ENCODE results near the gene CCAR1.
"Not testable (repeated sequence)": the region's sequence is repeated elsewhere in the genome, so short reads cannot be mapped to it uniquely, and the experiment has no call there.

Gene CCAR1

DNA sequence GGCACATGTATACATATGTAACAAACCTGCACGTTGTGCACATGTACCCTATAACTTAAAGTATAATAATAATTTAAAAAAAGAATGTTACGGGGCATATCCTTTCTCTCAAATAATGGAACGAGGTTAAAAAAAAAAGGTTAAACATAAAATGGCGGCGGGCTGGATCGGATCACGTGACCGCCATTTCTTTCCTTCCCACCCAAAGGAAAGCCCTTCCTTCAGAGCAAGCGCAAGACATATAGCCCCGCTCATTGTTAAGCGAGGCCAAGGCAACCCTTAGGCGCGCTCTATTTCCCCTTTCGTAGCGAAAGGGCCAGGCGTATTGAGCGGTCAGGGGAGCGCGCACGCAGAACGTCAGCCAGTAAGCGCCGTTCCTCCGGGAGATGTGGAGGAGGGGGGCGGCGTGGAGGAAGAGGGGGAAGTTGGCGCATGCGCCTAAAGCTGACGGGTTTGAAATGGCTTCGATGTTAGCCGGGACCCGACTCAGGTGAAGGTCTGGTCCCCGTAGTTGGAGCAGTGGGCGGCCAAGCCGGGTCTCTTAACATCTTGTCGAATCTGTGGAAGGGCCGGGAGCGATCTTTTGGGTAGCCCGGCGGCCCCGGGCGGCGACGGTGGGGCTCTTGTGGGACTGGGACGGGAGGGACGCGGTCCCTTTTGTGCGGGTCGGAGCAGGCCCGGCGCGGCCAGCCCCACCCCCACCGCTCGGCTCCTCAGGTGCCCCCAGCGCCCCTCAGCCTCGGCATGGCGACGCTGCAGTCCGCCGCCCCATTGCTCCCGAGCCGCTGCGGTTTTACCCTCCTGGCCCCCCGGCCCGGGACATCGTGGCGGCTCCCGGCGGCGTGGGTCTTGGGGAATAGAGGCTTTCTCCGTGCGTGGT is at the start of gene CCAR1:
Gene CCAR1 (plus strand): TSS at position 447 of the 880 bp plus-strand sequence. CDS start 1,266 bp downstream, outside the sequence.
- Histone ChIP-seq H3K4me3 (ENCODE audit: low read length) (peak within 1 kb of the TSS; percentile 95), H3K27ac (ENCODE audit: low read depth, low read length) (peak within 1 kb of the TSS; percentile 98), H3K27me3 (ENCODE audit: control insufficient read depth, insufficient read depth, low read length) (no peaks in the 10 kb centered on the region), H3K36me3 (ENCODE audit: control insufficient read depth, insufficient read depth, low read length) (peaks cover 5% of the 10 kb centered on the region), H3K4me1 (ENCODE audit: control insufficient read depth, insufficient read depth, low read length) (peaks cover 8% of the 10 kb centered on the region), H3K9ac (ENCODE audit: low read length) (peak within 1 kb of the TSS; percentile 88)

- Histone ChIP-seq H3K27me3 (ENCODE audit: control insufficient read depth, insufficient read depth, low read length) (no peaks in the 10 kb centered on the region), H3K27ac (ENCODE audit: low read depth, low read length) (no peak overlapping the region), H3K36me3 (ENCODE audit: control insufficient read depth, insufficient read depth, low read length) (no peaks in the 10 kb centered on the region), H3K4me3 (ENCODE audit: low read length) (no peak overlapping the region), H3K4me1 (ENCODE audit: control insufficient read depth, insufficient read depth, low read length) (no peaks in the 10 kb centered on the region), H3K9ac (ENCODE audit: low read length) (no peak overlapping the region)
Observed at GRCh38 chr10:68684413-68684812, 36.6 kb upstream of the CCAR1 start.

- Histone ChIP-seq H3K27me3 (ENCODE audit: control insufficient read depth, insufficient read depth, low read length) (no peaks in the 10 kb centered on the region), H3K4me1 (ENCODE audit: control insufficient read depth, insufficient read depth, low read length) (no peaks in the 10 kb centered on the region), H3K4me3 (ENCODE audit: low read length) (no peak overlapping the region), H3K27ac (ENCODE audit: low read depth, low read length) (no peak overlapping the region), H3K9ac (ENCODE audit: low read length) (no peak overlapping the region), H3K36me3 (ENCODE audit: control insufficient read depth, insufficient read depth, low read length) (peaks cover 3% of the 10 kb centered on the region)
Observed at GRCh38 chr10:68696018-68696417, 25.0 kb upstream of the CCAR1 start.

- Histone ChIP-seq H3K27ac (ENCODE audit: low read depth, low read length) (no peak overlapping the region), H3K4me1 (ENCODE audit: control insufficient read depth, insufficient read depth, low read length) (no peaks in the 10 kb centered on the region), H3K4me3 (ENCODE audit: low read length) (no peak overlapping the region), H3K27me3 (ENCODE audit: control insufficient read depth, insufficient read depth, low read length) (no peaks in the 10 kb centered on the region), H3K9ac (ENCODE audit: low read length) (no peak overlapping the region), H3K36me3 (ENCODE audit: control insufficient read depth, insufficient read depth, low read length) (no peaks in the 10 kb centered on the region)
Observed at GRCh38 chr10:68697106-68697505, 23.9 kb upstream of the CCAR1 start.

DNA sequence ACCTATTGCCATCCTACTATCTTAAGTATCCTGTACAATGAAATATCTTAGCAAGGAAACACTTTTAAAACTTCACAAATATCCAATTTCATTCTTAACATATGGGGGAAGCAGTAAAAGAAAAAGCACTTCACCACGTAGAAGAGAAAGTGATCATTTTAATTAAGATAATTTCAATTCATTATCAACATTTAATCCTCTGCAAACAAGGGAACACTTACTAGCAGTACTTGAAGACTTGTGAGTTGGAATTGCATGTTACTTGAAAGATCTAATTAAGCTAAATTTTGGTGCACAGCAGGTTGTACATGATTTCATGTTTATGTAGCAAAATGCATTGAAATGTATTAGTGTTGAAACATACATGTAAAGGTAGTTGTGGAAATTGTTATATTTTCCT is 20.8 kb upstream of the CCAR1 start:
- H3K4me1 ChIP-seq (ENCODE audit: control insufficient read depth, insufficient read depth, low read length), result no peaks in the 10 kb centered on the region
- no peaks in the 10 kb centered on the region for H3K36me3 ChIP-seq (ENCODE audit: control insufficient read depth, insufficient read depth, low read length)
- no peak overlapping the region for H3K27ac ChIP-seq (ENCODE audit: low read depth, low read length)
- no peaks in the 10 kb centered on the region for H3K27me3 ChIP-seq (ENCODE audit: control insufficient read depth, insufficient read depth, low read length)
- H3K9ac ChIP-seq (ENCODE audit: low read length), result no peak overlapping the region
- no peak overlapping the region for H3K4me3 ChIP-seq (ENCODE audit: low read length)

GRCh38 chr10:68705548-68705947 is 15.5 kb upstream of the CCAR1 start:
- H3K27ac ChIP-seq (ENCODE audit: low read depth, low read length), result no peak overlapping the region
- H3K4me3 ChIP-seq (ENCODE audit: low read length), result no peak overlapping the region
- H3K4me1 ChIP-seq (ENCODE audit: control insufficient read depth, insufficient read depth, low read length), result no peaks in the 10 kb centered on the region
- H3K36me3 ChIP-seq (ENCODE audit: control insufficient read depth, insufficient read depth, low read length), result no peaks in the 10 kb centered on the region
- no peak overlapping the region for H3K9ac ChIP-seq (ENCODE audit: low read length)
- H3K27me3 ChIP-seq (ENCODE audit: control insufficient read depth, insufficient read depth, low read length), result no peaks in the 10 kb centered on the region

DNA sequence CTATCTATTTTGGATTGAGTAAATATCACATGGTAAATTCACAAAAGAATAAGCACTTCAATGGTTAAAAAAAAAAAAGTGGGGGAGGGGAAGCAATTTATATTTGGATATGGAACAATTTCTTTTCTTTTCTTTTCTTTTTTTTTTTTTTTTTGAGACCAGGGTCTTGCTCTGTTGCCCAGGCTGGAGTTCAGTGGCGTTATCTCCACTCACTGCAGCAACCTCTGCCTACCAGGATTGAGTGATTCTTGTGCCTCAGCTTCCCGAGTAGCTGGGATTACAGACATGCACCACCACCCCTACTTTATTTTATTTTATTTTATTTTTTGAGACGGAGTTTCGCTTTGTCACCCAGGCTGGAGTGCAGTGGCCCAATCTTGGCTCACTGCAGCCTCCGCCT is 12.1 kb upstream of the CCAR1 start:
- H3K9ac ChIP-seq (ENCODE audit: low read length); H3K36me3 ChIP-seq (ENCODE audit: control insufficient read depth, insufficient read depth, low read length); H3K27ac ChIP-seq (ENCODE audit: low read depth, low read length); H3K27me3 ChIP-seq (ENCODE audit: control insufficient read depth, insufficient read depth, low read length); H3K4me3 ChIP-seq (ENCODE audit: low read length); H3K4me1 ChIP-seq (ENCODE audit: control insufficient read depth, insufficient read depth, low read length): not testable (repeated sequence)

DNA sequence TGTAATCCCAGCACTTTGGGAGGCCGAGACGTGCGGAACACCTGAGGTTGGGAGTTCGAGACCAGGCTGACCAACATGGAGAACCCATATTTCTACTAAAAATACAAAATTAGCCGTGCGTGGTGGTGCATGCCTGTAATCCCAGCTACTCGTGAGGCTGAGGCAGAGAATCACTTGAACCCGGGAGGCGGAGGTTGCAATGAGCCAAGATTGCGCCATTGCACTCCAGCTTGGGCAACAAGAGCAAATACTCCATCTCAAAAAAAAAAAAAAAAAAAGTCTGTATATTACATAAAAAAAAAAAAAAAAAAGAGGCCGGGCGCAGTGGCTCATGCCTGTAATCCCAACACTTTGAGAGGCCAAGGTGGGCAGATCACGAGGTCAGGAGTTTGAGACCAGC is 8.0 kb upstream of the CCAR1 start:
- H3K4me1 ChIP-seq (ENCODE audit: control insufficient read depth, insufficient read depth, low read length); H3K27ac ChIP-seq (ENCODE audit: low read depth, low read length); H3K27me3 ChIP-seq (ENCODE audit: control insufficient read depth, insufficient read depth, low read length); H3K9ac ChIP-seq (ENCODE audit: low read length); H3K36me3 ChIP-seq (ENCODE audit: control insufficient read depth, insufficient read depth, low read length); H3K4me3 ChIP-seq (ENCODE audit: low read length): not testable (repeated sequence)

GRCh38 chr10:68717435-68717834 is 3.6 kb upstream of the CCAR1 start:
- Histone ChIP-seq H3K4me3 (ENCODE audit: low read length) (no peak overlapping the region), H3K36me3 (ENCODE audit: control insufficient read depth, insufficient read depth, low read length) (no peaks in the 10 kb centered on the region), H3K4me1 (ENCODE audit: control insufficient read depth, insufficient read depth, low read length) (peaks cover 6% of the 10 kb centered on the region), H3K27ac (ENCODE audit: low read depth, low read length) (no peak overlapping the region), H3K9ac (ENCODE audit: low read length) (no peak overlapping the region), H3K27me3 (ENCODE audit: control insufficient read depth, insufficient read depth, low read length) (no peaks in the 10 kb centered on the region)

DNA sequence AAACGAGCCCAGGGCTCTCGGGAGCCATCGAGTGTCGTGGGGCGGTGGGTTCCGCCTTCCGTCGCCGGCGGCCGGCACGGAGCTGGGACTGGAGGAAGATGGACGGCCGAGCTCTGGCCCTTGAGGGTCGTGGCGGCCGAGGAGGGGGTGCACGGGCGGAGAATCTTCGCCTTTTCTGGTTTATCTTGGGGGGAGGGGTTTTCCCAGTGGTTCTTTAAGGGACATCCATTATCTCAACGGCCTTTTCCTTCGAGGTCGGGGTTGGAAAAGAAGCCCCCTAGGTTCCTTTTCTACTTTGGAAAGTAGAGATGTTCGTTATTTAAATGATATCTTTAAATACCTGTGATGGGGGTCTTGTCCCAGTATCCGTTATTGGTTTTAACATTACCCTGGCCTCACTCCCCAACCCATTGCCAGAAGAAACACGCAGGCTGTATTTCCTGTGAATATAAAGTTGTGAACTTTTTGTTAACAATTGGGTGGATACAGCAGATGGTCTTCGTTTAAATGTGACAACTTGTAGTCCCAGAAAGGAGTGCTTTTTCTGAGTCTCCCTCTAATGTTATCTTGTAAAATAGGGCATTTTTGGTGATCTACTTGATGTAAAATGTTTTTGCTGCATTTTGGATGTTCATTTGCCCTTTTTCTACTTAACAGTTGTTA is 765 bp downstream of the CCAR1 start:
- peak overlapping the region; percentile 88 for H3K9ac ChIP-seq (ENCODE audit: low read length)
- peak overlapping the region; percentile 98 for H3K27ac ChIP-seq (ENCODE audit: low read depth, low read length)
- H3K4me1 ChIP-seq (ENCODE audit: control insufficient read depth, insufficient read depth, low read length), result peaks cover 8% of the 10 kb centered on the region
- H3K27me3 ChIP-seq (ENCODE audit: control insufficient read depth, insufficient read depth, low read length), result no peaks in the 10 kb centered on the region
- H3K4me3 ChIP-seq (ENCODE audit: low read length), result peak overlapping the region; percentile 95
- H3K36me3 ChIP-seq (ENCODE audit: control insufficient read depth, insufficient read depth, low read length), result peaks cover 5% of the 10 kb centered on the region

DNA sequence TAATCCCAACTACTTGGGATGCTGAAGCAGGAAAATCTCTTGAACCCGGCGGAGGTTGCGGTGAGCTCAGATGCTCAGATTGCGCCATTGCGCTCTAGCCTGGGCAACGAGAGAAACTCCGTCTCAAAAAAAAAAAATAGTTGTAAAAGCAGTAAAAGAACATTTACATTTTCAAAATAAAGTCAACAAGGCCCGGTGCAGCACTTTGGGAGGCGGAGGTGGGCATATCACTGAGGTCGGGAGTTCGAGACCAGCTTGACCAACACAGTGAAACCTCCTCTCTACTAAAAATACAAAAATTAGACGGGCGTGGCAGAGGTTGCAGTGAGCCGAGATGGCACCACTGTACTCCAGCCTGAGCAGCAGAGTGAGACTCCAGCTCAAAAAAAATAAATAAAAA is 4.0 kb downstream of the CCAR1 start:
- Histone ChIP-seq H3K36me3 (ENCODE audit: control insufficient read depth, insufficient read depth, low read length) (peaks cover 12% of the 10 kb centered on the region), H3K4me3 (ENCODE audit: low read length) (no peak overlapping the region)

GRCh38 chr10:68727146-68727545 is 6.1 kb downstream of the CCAR1 start:
- peaks cover 18% of the 10 kb centered on the region for H3K36me3 ChIP-seq (ENCODE audit: control insufficient read depth, insufficient read depth, low read length)
- no peak overlapping the region for H3K4me3 ChIP-seq (ENCODE audit: low read length)
- H3K9ac ChIP-seq (ENCODE audit: low read length), result no peak overlapping the region
- no peaks in the 10 kb centered on the region for H3K27me3 ChIP-seq (ENCODE audit: control insufficient read depth, insufficient read depth, low read length)
- H3K4me1 ChIP-seq (ENCODE audit: control insufficient read depth, insufficient read depth, low read length), result peaks cover 5% of the 10 kb centered on the region
- no peak overlapping the region for H3K27ac ChIP-seq (ENCODE audit: low read depth, low read length)

More for the DNA sequence above, 4.0 kb downstream of the CCAR1 start:
- Histone ChIP-seq H3K4me1 (ENCODE audit: control insufficient read depth, insufficient read depth, low read length) (peaks cover 8% of the 10 kb centered on the region), H3K27ac (ENCODE audit: low read depth, low read length) (no peak overlapping the region), H3K9ac (ENCODE audit: low read length) (no peak overlapping the region), H3K27me3 (ENCODE audit: control insufficient read depth, insufficient read depth, low read length) (no peaks in the 10 kb centered on the region)
